ENCODE measurements around the gene TNXB.

The TNXB gene

GRCh38 chr6:32149092-32149755 lies 40.1 kb upstream of the TNXB start:
- Histone ChIP-seq H3K4me3 (IDR thresholded peaks at IDR 0.05; ENCODE audit: insufficient read depth, low read depth, low read length) (no peak overlapping the region), H3K27me3 (ENCODE audit: insufficient read depth, low read depth) (peaks cover 6% of the 10 kb centered on the region; the same call in 1 of the 2 replicates), H3K36me3 (ENCODE audit: insufficient read depth) (no peaks in the 10 kb centered on the region), H3K9ac (no peak overlapping the region), H3K79me2 (ENCODE audit: insufficient read depth, low read depth) (no peaks in the 10 kb centered on the region), H3K4me2 (no peak overlapping the region), H4K20me1 (ENCODE audit: insufficient read depth) (no peaks in the 10 kb centered on the region), H3K27ac (no peak overlapping the region), H3K4me1 (ENCODE audit: low read depth, poor library complexity, severe bottlenecking) (no peaks in the 10 kb centered on the region), H2AFZ (ENCODE audit: low read depth) (no peak overlapping the region)
- no peak for TF ChIP-seq CTCF (conservative IDR thresholded peaks at IDR 0.05; ENCODE audit: low read depth, low read length)

- Histone ChIP-seq H3K36me3 (ENCODE audit: insufficient read depth) (no peaks in the 10 kb centered on the region), H3K27ac (no peak overlapping the region), H3K9ac (no peak overlapping the region), H3K4me1 (ENCODE audit: low read depth, poor library complexity, severe bottlenecking) (no peaks in the 10 kb centered on the region), H3K4me2 (no peak overlapping the region), H4K20me1 (ENCODE audit: insufficient read depth) (no peaks in the 10 kb centered on the region), H3K79me2 (ENCODE audit: insufficient read depth, low read depth) (no peaks in the 10 kb centered on the region), H3K27me3 (ENCODE audit: insufficient read depth, low read depth) (peaks cover 6% of the 10 kb centered on the region; the same call in 1 of the 2 replicates), H3K4me3 (IDR thresholded peaks at IDR 0.05; ENCODE audit: insufficient read depth, low read depth, low read length) (no peak overlapping the region), H2AFZ (ENCODE audit: low read depth) (no peak overlapping the region)
- no peak for TF ChIP-seq CTCF (conservative IDR thresholded peaks at IDR 0.05; ENCODE audit: low read depth, low read length)
Measured at GRCh38 chr6:32148289-32149091, 39.4 kb upstream of the TNXB start.

- Histone ChIP-seq H3K36me3 (ENCODE audit: insufficient read depth) (no peaks in the 10 kb centered on the region), H3K9ac (no peak overlapping the region), H4K20me1 (ENCODE audit: insufficient read depth) (no peaks in the 10 kb centered on the region), H3K4me3 (IDR thresholded peaks at IDR 0.05; ENCODE audit: insufficient read depth, low read depth, low read length) (no peak overlapping the region), H3K27ac (no peak overlapping the region), H3K4me2 (no peak overlapping the region), H2AFZ (ENCODE audit: low read depth) (no peak overlapping the region), H3K79me2 (ENCODE audit: insufficient read depth, low read depth) (no peaks in the 10 kb centered on the region), H3K27me3 (ENCODE audit: insufficient read depth, low read depth) (peaks cover 1% of the 10 kb centered on the region; the same call in 1 of the 2 replicates), H3K4me1 (ENCODE audit: low read depth, poor library complexity, severe bottlenecking) (no peaks in the 10 kb centered on the region)
- TF ChIP-seq CTCF (conservative IDR thresholded peaks at IDR 0.05; ENCODE audit: low read depth, low read length) = no peak
Measured at GRCh38 chr6:32147401-32148132, 38.4 kb upstream of the TNXB start.

- Histone ChIP-seq H3K36me3 (ENCODE audit: insufficient read depth) (no peaks in the 10 kb centered on the region), H3K4me3 (IDR thresholded peaks at IDR 0.05; ENCODE audit: insufficient read depth, low read depth, low read length) (no peak overlapping the region), H3K27me3 (ENCODE audit: insufficient read depth, low read depth) (no peaks in the 10 kb centered on the region), H3K27ac (no peak overlapping the region), H3K4me1 (ENCODE audit: low read depth, poor library complexity, severe bottlenecking) (no peaks in the 10 kb centered on the region), H3K4me2 (no peak overlapping the region), H3K9ac (no peak overlapping the region), H2AFZ (ENCODE audit: low read depth) (no peak overlapping the region), H3K79me2 (ENCODE audit: insufficient read depth, low read depth) (no peaks in the 10 kb centered on the region), H4K20me1 (ENCODE audit: insufficient read depth) (no peaks in the 10 kb centered on the region)
- TF ChIP-seq CTCF (conservative IDR thresholded peaks at IDR 0.05; ENCODE audit: low read depth, low read length) = no peak
Measured at GRCh38 chr6:32146687-32147086, 37.5 kb upstream of the TNXB start.

Data from KMS-11 (cell line).